GM23338 (cell line): Measurements from ENCODE around the gene CNGB1.
"Not testable (repeated sequence)": the region's sequence is repeated elsewhere in the genome, so short reads cannot be mapped to it uniquely, and the experiment has no call there.

Source experiments
- CREB1 ChIP-seq: fragments of 250-450 bp; sonication (Bioruptor Pico); IDR thresholded peaks from 2 replicates; pipeline ENCODE4 v1.5.0; 2020; ENCODE audit warnings: low read depth, mild to moderate bottlenecking, moderate library complexity
- CTCF ChIP-seq, 2 experiments: fragments of 200-600 bp in 1 of 2; sonication (generic) in 1 of 2; conservative IDR thresholded peaks; 2 replicates each; pipeline versions ENCODE4 v1.5.1 to v1.6.1; 2016 to 2017; ENCODE audit warnings: antibody characterized with exemption in 2 of 2, low read depth in 2 of 2, mild to moderate bottlenecking in 2 of 2, moderate library complexity in 1 of 2
- ETS1 ChIP-seq: IDR thresholded peaks from 2 replicates; pipeline ENCODE4 v1.6.1; 2016; ENCODE audit warnings: antibody characterized with exemption
- EZH2 ChIP-seq: fragments of 200-600 bp; sonication (generic); IDR thresholded peaks from one replicate; pipeline ENCODE4 v1.8.0; 2017; ENCODE audit warnings: antibody characterized with exemption, mild to moderate bottlenecking, low read depth; ENCODE audit not compliant: unreplicated experiment
- EZH2phosphoT487 ChIP-seq: fragments of 200-600 bp; sonication (generic); IDR thresholded peaks from one replicate; pipeline ENCODE4 v1.8.1; 2018; ENCODE audit warnings: antibody characterized with exemption; ENCODE audit not compliant: unreplicated experiment
- JUNB ChIP-seq: IDR thresholded peaks from one replicate; pipeline ENCODE4 v1.6.1; 2016; ENCODE audit warnings: antibody characterized with exemption; ENCODE audit not compliant: unreplicated experiment
- NANOG ChIP-seq: IDR thresholded peaks from 2 replicates; pipeline ENCODE4 v1.6.1; 2016; ENCODE audit warnings: antibody characterized with exemption, borderline replicate concordance
- POLR2AphosphoS5 ChIP-seq: IDR thresholded peaks from 2 replicates; pipeline ENCODE4 v1.6.1; 2016; ENCODE audit warnings: antibody characterized with exemption, low read depth
- REST ChIP-seq: IDR thresholded peaks from one replicate; pipeline ENCODE4 v1.6.1; 2018; ENCODE audit warnings: antibody characterized with exemption; ENCODE audit not compliant: unreplicated experiment
- STAT1 ChIP-seq: IDR thresholded peaks from one replicate; pipeline ENCODE4 v1.6.1; 2016; ENCODE audit warnings: antibody characterized with exemption; ENCODE audit not compliant: unreplicated experiment
- ZNF114 ChIP-seq: fragments of 250-450 bp; sonication (Bioruptor Pico); IDR thresholded peaks from 2 replicates; pipeline ENCODE4 v1.5.0; 2020; ENCODE audit warnings: mild to moderate bottlenecking, moderate library complexity
- ZNF331 ChIP-seq: fragments of 250-450 bp; sonication (Bioruptor Pico); IDR thresholded peaks from 2 replicates; pipeline ENCODE4 v1.5.0; 2020; ENCODE audit warnings: low read depth, mild to moderate bottlenecking, moderate library complexity
- ZNF462 ChIP-seq: fragments of 250-450 bp; sonication (Bioruptor Pico); IDR thresholded peaks from 2 replicates; pipeline ENCODE4 v1.5.0; 2020; ENCODE audit warnings: mild to moderate bottlenecking, moderate library complexity

- TF ChIP-seq CTCF (conservative IDR thresholded peaks at IDR 0.05; ENCODE audit: low read depth in 2 of 2); REST; POLR2AphosphoS5; EZH2; EZH2phosphoT487; ZNF114 (CRISPR knock-in tag); CREB1 (CRISPR knock-in tag); STAT1; ZNF462 (CRISPR knock-in tag); NANOG; JUNB; ZNF331; ETS1: not testable (repeated sequence)
Observed at GRCh38 chr16:57872764-57873163, 98.2 kb downstream of the CNGB1 start.
